Measurements from ENCODE around the gene AMOTL2.

AMOTL2 gene

DNA sequence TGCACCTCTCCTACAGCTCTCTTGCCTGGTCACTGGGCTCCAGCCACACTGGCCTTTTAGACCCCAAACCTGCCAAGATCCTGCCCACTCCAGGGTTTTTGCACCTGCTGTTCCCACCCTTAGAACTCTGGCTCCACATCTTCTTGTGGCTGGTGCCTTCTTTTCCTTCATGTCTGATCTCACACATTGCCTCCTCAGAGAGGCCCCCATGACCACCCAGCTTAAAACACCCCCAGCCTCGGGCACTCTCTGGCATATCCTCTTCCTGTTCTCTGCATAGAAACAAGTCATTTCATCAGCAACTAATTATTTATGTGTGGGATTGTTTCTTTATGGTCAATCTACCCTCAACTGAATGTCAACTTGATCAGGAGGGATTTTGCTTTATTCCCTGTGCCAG, 14.0 kb upstream of the AMOTL2 start:
- no peak for DNase-seq (ENCODE audit: low read depth in 1 of 2, low spot score in 1 of 2)
- H3K4me3 ChIP-seq (replicated peaks; ENCODE audit: insufficient read depth, low read length), result no peak overlapping the region
- TF ChIP-seq, protein P1, sequence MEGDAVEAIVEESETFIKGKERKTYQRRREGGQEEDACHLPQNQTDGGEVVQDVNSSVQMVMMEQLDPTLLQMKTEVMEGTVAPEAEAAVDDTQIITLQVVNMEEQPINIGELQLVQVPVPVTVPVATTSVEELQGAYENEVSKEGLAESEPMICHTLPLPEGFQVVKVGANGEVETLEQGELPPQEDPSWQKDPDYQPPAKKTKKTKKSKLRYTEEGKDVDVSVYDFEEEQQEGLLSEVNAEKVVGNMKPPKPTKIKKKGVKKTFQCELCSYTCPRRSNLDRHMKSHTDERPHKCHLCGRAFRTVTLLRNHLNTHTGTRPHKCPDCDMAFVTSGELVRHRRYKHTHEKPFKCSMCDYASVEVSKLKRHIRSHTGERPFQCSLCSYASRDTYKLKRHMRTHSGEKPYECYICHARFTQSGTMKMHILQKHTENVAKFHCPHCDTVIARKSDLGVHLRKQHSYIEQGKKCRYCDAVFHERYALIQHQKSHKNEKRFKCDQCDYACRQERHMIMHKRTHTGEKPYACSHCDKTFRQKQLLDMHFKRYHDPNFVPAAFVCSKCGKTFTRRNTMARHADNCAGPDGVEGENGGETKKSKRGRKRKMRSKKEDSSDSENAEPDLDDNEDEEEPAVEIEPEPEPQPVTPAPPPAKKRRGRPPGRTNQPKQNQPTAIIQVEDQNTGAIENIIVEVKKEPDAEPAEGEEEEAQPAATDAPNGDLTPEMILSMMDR (IDR thresholded peaks at IDR 0.05; ENCODE audit: insufficient read depth, low read length), result no peak
- TF ChIP-seq POLR2AphosphoS5 (IDR thresholded peaks at IDR 0.05; ENCODE audit: low read depth), result no peak
- no peak for TF ChIP-seq SPI1 (IDR thresholded peaks at IDR 0.05; ENCODE audit: borderline replicate concordance, low read depth)
- TF ChIP-seq GABPA (IDR thresholded peaks at IDR 0.05; ENCODE audit: low read depth), result no peak
- TF ChIP-seq, protein P2, sequence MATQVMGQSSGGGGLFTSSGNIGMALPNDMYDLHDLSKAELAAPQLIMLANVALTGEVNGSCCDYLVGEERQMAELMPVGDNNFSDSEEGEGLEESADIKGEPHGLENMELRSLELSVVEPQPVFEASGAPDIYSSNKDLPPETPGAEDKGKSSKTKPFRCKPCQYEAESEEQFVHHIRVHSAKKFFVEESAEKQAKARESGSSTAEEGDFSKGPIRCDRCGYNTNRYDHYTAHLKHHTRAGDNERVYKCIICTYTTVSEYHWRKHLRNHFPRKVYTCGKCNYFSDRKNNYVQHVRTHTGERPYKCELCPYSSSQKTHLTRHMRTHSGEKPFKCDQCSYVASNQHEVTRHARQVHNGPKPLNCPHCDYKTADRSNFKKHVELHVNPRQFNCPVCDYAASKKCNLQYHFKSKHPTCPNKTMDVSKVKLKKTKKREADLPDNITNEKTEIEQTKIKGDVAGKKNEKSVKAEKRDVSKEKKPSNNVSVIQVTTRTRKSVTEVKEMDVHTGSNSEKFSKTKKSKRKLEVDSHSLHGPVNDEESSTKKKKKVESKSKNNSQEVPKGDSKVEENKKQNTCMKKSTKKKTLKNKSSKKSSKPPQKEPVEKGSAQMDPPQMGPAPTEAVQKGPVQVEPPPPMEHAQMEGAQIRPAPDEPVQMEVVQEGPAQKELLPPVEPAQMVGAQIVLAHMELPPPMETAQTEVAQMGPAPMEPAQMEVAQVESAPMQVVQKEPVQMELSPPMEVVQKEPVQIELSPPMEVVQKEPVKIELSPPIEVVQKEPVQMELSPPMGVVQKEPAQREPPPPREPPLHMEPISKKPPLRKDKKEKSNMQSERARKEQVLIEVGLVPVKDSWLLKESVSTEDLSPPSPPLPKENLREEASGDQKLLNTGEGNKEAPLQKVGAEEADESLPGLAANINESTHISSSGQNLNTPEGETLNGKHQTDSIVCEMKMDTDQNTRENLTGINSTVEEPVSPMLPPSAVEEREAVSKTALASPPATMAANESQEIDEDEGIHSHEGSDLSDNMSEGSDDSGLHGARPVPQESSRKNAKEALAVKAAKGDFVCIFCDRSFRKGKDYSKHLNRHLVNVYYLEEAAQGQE (IDR thresholded peaks at IDR 0.05; ENCODE audit: insufficient replicate concordance, low read depth), result no peak

DNA sequence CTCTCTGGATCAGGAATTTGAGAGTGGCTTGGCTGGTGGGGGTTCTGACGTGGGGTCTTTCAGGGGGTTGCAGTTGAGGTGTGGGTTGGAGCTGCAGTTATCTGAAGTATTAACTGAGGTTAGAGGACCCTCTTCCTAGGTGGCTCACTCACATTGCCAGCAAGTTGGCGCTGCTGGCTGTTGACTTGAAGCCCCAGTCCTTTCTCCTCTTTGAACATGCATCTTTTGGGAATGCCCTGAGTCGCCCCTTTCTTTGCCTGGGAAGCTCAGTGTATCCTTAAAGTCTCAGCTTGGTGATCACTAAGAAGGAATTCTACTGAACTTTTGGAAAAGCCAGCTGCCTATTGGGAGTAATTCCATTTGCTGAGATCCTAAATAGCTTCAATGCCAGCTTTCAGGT, 13.0 kb upstream of the AMOTL2 start:
- no peak overlapping the region for H3K27ac ChIP-seq (replicated peaks)
- no peak overlapping the region for H3K4me3 ChIP-seq (replicated peaks; ENCODE audit: insufficient read depth, low read length)
- DNase-seq (ENCODE audit: low read depth in 1 of 2, low spot score in 1 of 2), result no peak
- no peak for TF ChIP-seq SPI1 (IDR thresholded peaks at IDR 0.05; ENCODE audit: borderline replicate concordance, low read depth)
- TF ChIP-seq, protein P1 (IDR thresholded peaks at IDR 0.05; ENCODE audit: insufficient read depth, low read length), result no peak
- H3K27me3 ChIP-seq (ENCODE audit: insufficient read depth, poor library complexity, severe bottlenecking), result no peaks in the 10 kb centered on the region

More for the DNA sequence above, 14.0 kb upstream of the AMOTL2 start:
- no peak overlapping the region for H3K27ac ChIP-seq (replicated peaks)
- H3K27me3 ChIP-seq (ENCODE audit: insufficient read depth, poor library complexity, severe bottlenecking), result no peaks in the 10 kb centered on the region

DNA sequence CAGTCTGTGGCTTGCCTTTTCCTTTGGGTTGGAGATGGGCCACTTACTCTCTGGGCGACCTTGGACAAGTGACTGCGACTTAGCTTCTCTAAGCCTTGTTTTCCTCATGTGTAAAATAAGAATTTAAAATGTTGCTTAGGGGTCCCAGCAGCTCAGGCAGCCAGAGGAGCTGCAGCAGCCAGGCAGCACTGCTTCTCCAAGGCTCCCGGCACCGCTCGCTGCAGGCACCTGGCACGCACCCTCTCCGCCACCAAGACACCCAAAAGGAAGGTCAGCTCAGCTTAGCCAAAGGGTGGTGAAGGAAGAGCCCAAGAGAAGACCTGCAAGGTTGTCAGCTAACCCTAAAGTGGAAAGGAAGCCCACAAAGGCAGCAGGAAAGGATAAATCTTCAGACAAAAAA, 10.7 kb upstream of the AMOTL2 start:
- TF ChIP-seq, protein P2 (IDR thresholded peaks at IDR 0.05; ENCODE audit: insufficient replicate concordance, low read depth), result no peak
- TF ChIP-seq POLR2AphosphoS5 (IDR thresholded peaks at IDR 0.05; ENCODE audit: low read depth), result no peak
- TF ChIP-seq, protein P1 (IDR thresholded peaks at IDR 0.05; ENCODE audit: insufficient read depth, low read length), result no peak
- TF ChIP-seq SPI1 (IDR thresholded peaks at IDR 0.05; ENCODE audit: borderline replicate concordance, low read depth), result no peak
- TF ChIP-seq GABPA (IDR thresholded peaks at IDR 0.05; ENCODE audit: low read depth), result no peak
- no peak overlapping the region for H3K27ac ChIP-seq (replicated peaks)
- no peaks in the 10 kb centered on the region for H3K27me3 ChIP-seq (ENCODE audit: insufficient read depth, poor library complexity, severe bottlenecking)
- no peak for DNase-seq (ENCODE audit: low read depth in 1 of 2, low spot score in 1 of 2)
- no peak overlapping the region for H3K4me3 ChIP-seq (replicated peaks; ENCODE audit: insufficient read depth, low read length)

DNA sequence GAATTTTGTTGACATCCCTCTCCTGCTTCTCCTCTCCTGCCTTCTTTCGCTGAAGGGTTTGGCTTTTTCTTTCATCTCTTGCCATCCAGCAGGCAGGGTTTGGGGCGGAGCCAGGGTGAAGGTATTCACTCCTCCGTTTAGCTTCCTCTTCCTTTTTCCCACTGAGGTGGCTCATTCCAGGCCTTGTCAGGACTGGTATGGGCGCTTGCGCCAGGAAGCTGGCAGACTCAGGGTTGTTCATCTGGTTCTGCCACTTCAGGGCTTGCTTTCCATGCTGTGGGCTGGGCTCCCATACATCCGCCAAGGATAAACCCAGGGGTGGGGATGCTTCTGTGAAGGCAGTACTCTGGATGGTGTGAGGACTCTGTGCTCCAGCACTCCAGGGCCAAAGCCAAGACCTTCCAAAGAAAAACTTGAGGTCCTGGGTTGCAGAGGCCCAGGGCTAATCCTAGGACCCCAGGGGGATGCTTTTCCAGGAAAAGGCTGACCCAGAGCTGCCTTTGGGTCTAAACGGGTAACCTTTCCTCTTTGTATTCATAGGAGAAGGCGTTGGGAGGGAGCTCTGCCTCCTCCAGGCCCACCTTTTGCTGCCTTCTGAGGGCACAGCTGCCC, 7.7 kb upstream of the AMOTL2 start:
- no peak for TF ChIP-seq POLR2AphosphoS5 (IDR thresholded peaks at IDR 0.05; ENCODE audit: low read depth)
- TF ChIP-seq, protein P2 (IDR thresholded peaks at IDR 0.05; ENCODE audit: insufficient replicate concordance, low read depth), result no peak
- no peak for TF ChIP-seq GABPA (IDR thresholded peaks at IDR 0.05; ENCODE audit: low read depth)
- TF ChIP-seq SPI1 (IDR thresholded peaks at IDR 0.05; ENCODE audit: borderline replicate concordance, low read depth), result no peak
- TF ChIP-seq, protein P1 (IDR thresholded peaks at IDR 0.05; ENCODE audit: insufficient read depth, low read length), result no peak
- no peak for DNase-seq (ENCODE audit: low read depth in 1 of 2, low spot score in 1 of 2)

More for the DNA sequence above, 7.7 kb upstream of the AMOTL2 start:
- Histone ChIP-seq H3K27me3 (ENCODE audit: insufficient read depth, poor library complexity, severe bottlenecking) (no peaks in the 10 kb centered on the region), H3K4me3 (replicated peaks; ENCODE audit: insufficient read depth, low read length) (no peak overlapping the region), H3K27ac (replicated peaks) (no peak overlapping the region)

Data from HL-60 (cell line).